ENCODE data around the gene KLB.
A peak's percentile ranks its signal among the peaks of the same experiment; 100 is the strongest.
"Not testable (repeated sequence)": the region's sequence is repeated elsewhere in the genome, so short reads cannot be mapped to it uniquely, and the experiment has no call there.

Gene KLB

GRCh38 chr4:39427520-39428114 lies 20.9 kb downstream of the KLB start:
- DNase-seq, result no peak

- no peak for DNase-seq
Observed at GRCh38 chr4:39429476-39430334, 23.0 kb downstream of the KLB start.

DNA sequence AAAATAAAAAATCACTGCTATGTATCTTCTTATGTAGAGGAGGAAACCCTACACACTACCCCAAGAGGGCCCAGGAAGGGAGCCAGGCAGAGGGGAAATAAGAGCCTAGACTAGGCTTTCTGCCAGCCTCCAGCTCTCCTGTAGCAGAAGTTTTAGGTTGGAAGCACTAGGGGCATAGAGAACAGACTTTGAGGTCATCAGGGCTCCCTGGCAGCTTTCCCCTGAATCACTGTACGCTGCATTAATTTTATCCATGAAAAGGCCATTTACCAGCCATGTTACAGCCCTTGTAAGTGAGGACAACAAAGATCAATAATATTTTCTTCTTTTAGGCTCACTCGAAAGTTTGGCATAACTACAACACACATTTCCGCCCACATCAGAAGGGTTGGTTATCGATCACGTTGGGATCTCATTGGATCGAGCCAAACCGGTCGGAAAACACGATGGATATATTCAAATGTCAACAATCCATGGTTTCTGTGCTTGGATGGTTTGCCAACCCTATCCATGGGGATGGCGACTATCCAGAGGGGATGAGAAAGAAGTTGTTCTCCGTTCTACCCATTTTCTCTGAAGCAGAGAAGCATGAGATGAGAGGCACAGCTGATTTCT lies 27.3 kb downstream of the KLB start:
- no peak for DNase-seq

DNA sequence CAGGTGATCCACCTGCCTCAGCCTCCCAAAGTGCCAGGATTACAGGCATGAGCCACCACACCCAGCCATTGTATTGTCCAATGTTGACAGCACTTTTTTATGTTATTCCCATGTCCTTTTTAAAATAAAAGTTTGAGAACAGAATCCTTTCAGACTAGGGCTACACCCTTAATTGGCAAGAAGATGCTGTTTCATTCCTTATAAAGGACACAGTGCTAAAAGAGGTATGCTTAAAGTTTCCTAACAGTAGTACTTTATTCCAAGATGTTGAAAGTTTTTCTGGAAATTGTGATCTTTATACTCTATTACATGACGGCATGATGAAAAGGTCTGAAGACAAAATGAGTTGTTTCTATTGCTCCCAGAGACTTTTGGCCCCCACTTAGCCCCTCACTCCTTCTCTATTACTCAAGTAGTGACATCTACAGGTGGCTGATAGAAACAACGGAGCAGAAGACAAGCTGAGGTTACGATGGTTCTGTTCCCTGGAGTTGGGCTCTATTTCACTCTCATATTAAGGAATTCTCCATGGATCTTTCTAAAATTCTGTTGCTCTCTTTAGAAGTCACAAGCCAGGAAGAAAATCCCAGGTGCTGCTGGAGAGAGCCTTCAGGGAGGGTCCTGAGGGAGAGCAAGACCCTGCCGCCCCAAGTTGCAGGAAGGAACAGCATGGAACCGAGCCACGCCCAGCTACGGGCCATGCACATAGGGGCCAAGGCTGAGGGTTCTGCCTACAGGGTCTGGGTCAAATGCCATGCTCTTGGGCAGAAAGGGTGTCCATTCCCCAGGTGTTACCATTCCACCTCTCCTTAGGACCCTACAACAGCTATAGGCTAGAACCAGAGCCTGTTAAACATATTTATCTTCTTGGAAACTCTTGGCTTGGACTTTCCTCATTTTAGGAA lies 29.2 kb downstream of the KLB start:
- no peak for DNase-seq

- DNase-seq, result no peak
Observed at GRCh38 chr4:39441593-39441992, 34.9 kb downstream of the KLB start.

- no peak for DNase-seq
Observed at GRCh38 chr4:39442998-39443397, 36.3 kb downstream of the KLB start.

DNA sequence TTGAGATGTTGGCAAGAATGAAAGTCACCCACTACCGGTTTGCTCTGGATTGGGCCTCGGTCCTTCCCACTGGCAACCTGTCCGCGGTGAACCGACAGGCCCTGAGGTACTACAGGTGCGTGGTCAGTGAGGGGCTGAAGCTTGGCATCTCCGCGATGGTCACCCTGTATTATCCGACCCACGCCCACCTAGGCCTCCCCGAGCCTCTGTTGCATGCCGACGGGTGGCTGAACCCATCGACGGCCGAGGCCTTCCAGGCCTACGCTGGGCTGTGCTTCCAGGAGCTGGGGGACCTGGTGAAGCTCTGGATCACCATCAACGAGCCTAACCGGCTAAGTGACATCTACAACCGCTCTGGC lies 39.7 kb downstream of the KLB start:
- no peak for DNase-seq

- DNase-seq, result peak; percentile 46
Observed at GRCh38 chr4:39446842-39447573, 40.3 kb downstream of the KLB start.

DNA sequence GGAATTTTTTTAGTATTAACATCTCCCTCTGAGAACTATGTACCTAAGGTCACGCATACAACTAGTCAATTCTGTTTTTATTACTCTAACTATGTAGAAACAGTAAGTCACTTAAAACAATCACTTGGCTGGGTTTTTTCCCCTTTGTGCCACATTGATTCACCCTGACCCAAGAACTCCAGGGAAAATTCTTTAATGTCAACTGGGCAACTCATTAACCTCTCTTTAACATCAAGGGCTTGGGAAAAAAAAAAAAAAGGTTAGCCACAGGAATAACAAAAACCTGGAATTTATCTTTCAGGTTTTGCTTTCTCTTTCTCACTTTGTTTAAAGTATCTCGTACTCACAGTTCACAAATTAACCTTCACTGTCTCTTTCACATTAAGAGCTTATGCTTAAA lies 43.9 kb downstream of the KLB start:
- no peak for DNase-seq

GRCh38 chr4:39451423-39452023 lies 44.8 kb downstream of the KLB start:
- no peak for DNase-seq

GRCh38 chr4:39452153-39452859 lies 45.6 kb downstream of the KLB start:
- DNase-seq, result no peak

- DNase-seq, result no peak
Observed at GRCh38 chr4:39452860-39453587, 46.3 kb downstream of the KLB start.

DNA sequence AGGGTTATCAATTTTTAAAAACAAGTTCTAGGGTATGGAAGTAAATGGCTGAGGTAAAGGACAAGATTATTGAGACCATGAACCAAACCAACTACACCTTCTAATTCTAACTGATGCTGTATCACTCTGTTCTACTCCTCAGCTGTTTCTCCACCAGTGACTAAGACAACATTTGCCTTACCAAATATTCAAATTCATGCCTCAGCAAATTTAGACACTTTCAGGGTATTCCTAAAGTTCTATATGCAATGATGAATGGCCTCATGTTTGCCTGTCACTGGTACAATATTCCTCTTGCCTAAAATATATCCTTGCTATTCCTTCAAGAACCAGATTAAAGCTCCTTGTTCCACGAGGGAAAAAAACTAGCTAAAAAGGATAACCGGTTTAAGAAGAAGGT lies 47.0 kb downstream of the KLB start:
- DNase-seq, result no peak

DNA sequence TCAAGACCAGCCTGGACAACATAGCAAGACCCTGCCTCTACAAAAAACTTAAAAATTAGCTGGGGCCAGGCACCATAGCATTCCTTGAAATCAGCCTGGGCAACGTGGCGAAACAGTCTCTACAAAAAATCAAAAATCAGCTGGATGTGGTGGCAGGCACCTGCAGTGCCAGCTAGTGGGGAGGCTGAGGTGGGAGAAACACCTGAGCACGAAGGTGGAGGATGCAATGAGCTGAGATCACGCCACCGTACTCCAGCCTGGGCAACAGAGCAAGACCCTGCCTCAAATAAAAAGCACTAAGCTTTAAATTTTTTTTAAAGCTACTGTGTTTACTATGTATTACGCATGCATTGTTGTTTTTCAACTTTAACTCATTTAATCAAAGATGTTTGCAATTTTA lies 48.8 kb downstream of the KLB start:
- DNase-seq, result no peak

GRCh38 chr4:39456946-39457763 lies 50.4 kb downstream of the KLB start:
- DNase-seq, result no peak

- DNase-seq, result not testable (repeated sequence)
Observed at GRCh38 chr4:39458161-39458504, 51.4 kb downstream of the KLB start.

- DNase-seq, result peak; percentile 98
Observed at GRCh38 chr4:39458505-39459300, 52.0 kb downstream of the KLB start, which contains the start of the genes LIAS and RPL9. Gene LIAS, plus strand, starts transcription at chr4:39459056. Its CDS starts 62 bp downstream, at chr4:39459118. Gene RPL9, minus strand, starts transcription at chr4:39458922. Its CDS starts 483 bp downstream, at chr4:39458439.

GRCh38 chr4:39464886-39465501 lies 58.3 kb downstream of the KLB start:
- peak; percentile 73 for DNase-seq

All from hematopoietic multipotent progenitor cell treated with erythropoietin and hydrocortisone succinate and interleukin-3 and kit ligand, for 8 days (in vitro differentiated cells).